A549 treated with Mapracorat at 1 μM for 4 hours (cell line): ENCODE results near the gene STMP1. TPM values are rescaled to one million over a fixed set of nuclear protein-coding genes. Genes with fewer than 3 reads are reported as not detected.

Source experiments
- total RNA-seq: library from RNA; stranded (reverse); fragments of 200-300 nt; extraction: Qiagen RNA extraction; gene quantifications from 5 replicates; pipeline ENCODE4 v1.2.3, GENCODE V29; 2022

Gene STMP1
- 30.1 to 34.7 TPM (median 31.7 TPM) in 5 replicates for total RNA-seq

GRCh38 chr7:135662373-135663114 lies at the start of gene STMP1:
Gene STMP1, plus strand, starts transcription at chr7:135662514.

Other genes starting within 250 kb of the STMP1 start
- 10.3 to 10.9 TPM (median 10.5 TPM) in 5 replicates for gene CNOT4, start 152.4 kb upstream of the STMP1 start, total RNA-seq
- 45.7 to 50.2 TPM (median 47.3 TPM) in 5 replicates for gene NUP205, start 104.6 kb upstream of the STMP1 start, total RNA-seq
- gene SLC13A4, start 65.7 kb downstream of the STMP1 start, total RNA-seq = 0.07 to 0.23 TPM in 2 of 5 replicates, not detected in the others
- 0.09 to 0.14 TPM (median 0.11 TPM) in 3 of 5 replicates, not detected in the others for gene FAM180A, start 86.3 kb downstream of the STMP1 start, total RNA-seq